Activated CD4-positive, alpha-beta T cell treated with anti-CD3 and anti-CD28 coated beads, Interleukin-2, Interleukin-6, amounts not matched to agents 100 ng/mL and 50 ng/mL, durations not matched to agents 16 hours and 8 hours (primary cell): Measurements from ENCODE around the gene SCD5.
"Not testable (repeated sequence)": the region's sequence is repeated elsewhere in the genome, so short reads cannot be mapped to it uniquely, and the experiment has no call there.

Source experiments
- DNase-seq: peaks from one replicate; pipeline ENCODE4 v3.0.0-alpha.2; 2020

The SCD5 gene

DNA sequence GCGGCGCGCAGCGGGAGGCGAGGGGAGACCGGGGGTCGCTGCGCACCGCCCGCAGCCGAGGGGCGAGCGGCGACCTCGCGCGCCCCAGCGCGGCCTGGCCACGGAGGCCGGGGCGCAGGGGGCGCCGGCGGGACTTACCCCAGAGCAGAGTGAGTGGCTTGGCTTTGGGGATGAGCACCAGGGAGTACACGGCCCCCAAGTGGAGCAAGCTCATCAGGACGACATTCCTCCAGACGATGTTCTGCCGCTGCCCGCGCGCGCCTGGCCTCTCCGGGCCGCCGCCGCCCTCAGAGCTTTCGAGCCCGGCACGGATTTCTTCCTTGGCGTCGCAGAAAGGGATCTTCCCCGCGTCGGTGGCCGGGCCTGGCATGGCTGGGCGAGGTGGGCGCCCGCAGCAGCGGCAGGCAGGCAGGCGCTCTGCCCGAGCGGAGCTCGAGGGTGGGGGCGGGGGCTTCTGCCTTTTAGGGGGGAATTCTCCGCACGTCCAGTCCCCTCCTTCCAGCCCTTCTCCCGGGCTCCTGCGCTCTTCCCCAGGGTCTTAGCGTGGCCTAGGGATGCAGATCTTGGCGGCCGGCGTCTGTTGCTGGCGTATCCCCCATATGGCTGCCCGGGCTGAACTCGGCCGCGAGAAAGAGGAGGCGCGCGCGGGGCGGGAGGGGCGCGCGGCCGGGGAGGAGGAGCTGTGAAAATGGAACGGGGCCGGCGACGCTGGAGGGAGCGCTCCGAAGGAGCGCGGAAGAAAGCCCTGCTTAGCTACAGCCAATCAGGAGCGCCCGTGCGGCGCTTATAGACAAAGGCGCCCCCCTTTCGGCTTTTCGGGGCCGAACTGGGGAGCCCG, at the start of gene SCD5:
Gene SCD5, minus strand, starts transcription at position 629 of the 838 bp plus-strand sequence. Its CDS starts 259 bp downstream, at position 370.
- DNase-seq: peak; percentile 33

DNA sequence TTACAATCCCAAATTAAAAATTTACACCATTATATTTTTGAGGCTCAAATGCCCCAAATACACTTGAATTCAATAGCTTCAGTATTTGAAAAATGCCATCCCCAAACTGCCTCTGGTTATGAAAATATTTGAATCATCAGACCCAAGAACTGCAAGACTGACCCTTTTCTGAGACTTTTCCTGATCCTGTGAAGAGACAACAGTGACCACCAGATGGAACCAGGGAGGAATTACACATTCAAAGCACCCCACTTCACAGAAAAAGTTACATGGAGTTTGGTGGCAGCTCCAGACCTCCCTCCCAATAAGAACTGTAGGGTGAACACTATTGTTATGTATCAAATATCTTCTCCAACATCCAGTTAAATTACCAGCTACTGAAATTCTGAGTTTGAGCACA, 44.0 kb upstream of the SCD5 start:
- no peak for DNase-seq

DNA sequence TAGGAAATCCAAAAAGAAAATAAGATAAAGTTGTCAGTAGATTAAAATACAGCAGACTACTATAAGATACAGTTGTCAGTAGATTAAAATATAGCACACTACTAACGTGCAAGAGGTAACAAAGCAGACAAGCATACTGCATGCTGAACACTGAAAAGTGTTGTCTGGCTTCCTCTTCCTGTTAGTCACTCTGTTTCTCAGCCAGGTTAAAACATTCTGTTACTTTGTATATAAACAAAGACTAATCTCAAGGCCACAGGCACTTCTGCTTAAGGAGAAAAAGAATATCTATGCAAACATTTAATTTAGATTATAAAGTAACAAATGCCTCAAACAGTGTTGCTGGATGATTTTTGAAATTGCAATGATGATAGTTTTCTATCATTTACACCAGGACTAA, 41.0 kb upstream of the SCD5 start:
- no peak for DNase-seq

DNA sequence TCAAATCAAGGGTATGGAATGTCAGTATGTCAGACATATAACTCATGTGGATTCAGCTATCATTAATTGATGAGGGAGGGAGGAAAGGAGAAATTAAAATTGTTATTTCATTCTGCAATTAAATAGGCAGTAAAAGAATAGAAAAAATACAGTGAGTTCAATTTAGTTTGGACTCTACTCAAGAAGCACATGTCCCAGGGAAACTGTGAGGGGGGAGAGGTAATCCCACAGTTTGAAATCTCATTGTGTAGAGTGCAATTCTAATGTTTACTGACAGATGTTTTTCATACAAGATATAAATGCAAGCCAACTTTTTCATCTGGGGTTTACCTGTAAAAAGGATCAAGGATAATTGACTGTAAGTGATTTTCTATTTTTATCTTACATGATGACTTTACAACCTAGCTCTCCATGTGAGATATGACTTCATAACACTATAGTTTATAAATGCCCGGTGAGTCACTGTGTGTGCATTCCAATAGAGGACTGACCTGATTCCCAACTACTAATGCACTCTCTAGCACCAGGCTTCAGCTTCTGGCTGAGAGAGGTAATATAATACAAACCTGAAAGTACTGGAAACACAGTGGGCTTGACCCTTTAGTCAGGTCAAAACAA, 35.2 kb upstream of the SCD5 start:
- no peak for DNase-seq

DNA sequence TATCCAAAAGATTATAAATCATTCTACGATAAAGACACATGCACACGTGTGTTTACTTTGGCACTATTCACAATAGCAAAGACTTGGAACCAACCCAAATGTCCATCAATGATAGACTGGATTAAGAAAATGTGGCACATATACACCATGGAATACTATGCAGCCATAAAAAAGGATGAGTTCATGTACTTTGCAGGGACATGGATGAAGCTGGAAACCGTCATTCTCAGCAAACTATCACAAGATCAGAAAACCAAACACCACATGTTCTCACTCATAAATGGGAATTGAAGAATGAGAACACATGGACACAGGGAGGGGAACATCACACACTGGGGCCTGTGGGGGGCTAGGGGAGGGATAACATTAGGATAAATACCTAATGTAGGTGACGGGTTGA, 34.5 kb upstream of the SCD5 start:
- not testable (repeated sequence) for DNase-seq

DNA sequence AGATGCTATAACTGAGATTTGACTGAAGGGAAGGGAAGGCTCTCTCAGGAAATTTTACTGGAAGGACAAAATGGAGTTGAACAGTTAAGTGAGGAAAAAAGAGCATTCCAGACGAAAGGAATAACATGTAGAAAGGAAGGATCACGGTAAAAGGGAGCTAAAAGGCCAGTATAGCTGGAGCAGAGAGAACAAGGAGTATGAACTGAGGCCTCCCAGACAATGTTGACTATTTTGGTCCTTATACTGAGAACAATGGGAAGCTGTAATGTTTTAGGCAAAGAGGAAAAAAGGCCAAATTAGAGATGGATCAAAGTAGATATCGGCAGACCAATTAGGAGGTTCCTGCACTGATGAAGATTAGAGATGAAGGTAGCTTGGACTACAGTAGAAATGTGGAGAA, 26.8 kb upstream of the SCD5 start:
- DNase-seq: no peak

DNA sequence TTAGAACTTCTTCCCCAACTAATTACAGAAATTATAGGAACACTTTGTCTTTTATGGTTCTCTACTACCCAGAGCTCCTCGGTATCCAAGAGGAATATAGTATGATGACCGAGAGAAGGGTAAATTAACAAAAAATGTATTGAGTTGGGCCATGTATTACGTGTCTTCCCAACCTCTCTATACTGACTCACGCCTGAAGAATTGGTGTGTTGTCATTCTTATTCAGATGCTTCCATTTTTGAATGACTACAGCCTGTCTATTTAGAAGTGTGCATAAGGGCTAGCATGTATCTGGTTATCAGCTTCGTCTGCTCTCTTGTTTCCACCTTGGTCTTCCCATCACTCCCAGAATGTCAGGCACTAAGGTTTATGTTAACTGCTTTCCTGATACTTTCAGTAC, 24.5 kb upstream of the SCD5 start:
- no peak for DNase-seq

DNA sequence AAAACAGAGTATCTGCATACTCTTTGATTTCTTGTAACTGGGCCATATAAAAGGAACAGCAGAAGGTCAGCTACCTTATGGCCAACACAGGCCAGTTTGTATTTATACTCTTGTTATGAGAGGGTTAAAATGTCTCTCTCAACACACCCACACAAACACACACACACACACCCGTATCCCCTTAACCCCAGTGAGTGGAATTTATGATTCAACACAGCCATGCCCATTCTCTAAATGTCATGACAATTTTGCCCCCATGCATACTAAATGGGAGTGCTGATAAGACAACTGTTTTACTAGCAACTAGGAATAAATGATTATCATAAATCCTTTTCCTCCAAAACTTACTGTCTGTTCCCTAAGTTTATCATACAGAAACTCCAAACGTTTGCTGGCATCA, 22.1 kb upstream of the SCD5 start:
- no peak for DNase-seq

DNA sequence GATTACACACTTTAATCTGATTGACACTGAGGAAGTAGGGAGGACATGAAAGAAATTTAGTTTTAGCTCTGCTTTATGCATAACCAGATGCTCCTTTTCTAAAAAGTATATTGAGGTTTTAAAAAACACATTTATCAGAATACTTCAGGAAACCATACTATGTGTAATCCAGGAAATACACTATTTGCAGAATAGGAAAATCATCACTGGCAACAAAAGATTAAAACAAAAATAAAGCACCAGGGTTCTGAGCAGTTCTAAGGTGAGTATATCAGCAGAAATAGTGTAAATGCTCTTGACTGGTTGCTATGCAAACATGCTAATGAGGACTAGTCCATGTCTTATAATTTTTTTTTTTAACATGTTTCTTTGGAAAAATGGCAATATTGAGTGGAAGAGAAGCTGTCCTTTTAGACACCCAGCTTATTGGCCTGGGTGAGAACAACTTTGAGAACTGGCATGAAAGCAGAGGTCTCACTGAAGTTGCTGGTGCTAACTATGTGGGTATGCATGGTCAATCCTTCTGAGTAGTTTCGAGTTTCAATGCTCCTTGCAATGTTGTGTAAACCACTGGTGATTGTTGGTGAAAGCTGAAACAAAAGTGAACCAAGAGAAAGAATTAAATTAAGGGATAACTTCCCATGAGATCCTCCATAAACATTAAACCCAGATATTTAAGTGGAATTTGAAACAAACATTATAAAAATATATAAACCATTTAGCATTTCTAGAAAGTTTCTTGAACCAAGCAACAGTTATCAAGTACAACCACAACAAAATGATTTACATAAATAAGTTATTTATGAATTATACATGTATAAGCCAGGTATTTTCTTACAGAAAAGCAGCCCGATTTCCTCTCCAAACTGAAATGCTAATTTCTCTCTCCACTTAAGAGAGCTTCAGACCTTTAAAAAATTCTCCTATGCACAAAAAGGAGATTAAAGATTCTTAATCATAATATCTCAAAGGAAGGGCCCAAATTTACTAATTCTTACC, 20.4 kb upstream of the SCD5 start:
- no peak for DNase-seq

DNA sequence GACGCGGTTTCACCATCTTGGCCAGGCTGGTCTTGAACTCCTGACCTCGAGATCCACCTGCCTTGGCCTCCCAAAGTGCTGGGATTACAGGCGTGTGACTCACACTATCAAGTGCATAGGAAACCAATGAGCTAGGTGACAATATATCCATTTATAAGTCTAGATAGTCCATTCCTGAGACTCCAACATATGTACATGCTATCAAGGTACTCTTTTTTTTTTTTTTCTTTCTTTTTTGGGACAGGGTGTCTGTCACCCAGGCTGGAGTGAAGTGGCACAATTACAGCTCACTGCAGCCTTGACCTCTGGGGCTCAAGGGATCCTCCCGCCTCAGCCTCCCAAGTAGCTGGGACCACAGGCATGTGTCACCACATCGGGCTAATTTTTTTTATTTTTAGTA, 18.3 kb upstream of the SCD5 start:
- DNase-seq: not testable (repeated sequence)

DNA sequence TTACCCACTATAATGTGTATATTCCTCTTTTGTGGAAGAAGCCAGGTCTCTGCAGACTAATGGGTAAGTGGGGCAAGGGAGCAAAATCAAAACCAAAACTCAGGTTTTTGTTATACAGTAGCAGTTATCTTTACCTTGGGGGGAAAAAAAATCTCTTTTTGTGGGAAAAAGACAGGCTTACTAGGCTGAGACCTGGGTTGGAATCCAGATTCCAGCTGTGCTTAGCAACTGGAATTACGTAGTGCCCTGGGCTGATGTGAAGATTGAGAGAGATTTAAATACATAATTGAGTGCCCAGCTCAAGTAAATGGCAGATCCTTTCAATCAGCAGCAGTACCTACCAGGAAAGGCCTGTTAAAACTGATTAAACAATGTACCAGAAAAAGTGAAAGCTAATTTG, 15.4 kb upstream of the SCD5 start:
- no peak for DNase-seq

DNA sequence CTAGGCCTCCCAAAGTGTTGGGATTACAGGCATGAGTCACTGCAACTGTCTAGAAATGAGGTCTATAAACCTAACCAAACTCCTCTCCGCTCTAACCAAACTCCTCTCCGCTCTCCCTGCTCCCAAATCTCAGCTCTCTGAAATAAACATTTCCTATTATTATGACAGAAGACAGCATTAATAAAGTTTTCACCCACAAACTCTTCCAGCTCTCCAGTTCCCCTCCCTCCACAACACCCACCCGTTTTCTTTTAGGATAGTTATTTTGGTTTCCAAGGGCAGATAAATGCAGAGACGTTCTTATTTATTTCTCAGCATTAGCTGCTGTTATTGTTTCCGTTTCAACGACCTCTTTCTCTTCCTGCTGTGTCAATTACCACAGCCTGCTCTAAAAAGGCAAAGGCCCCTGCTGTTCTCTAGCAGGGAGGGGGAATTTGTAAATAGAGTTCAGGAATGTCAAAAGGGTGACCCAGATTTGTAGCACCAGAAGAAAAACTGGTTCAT, 13.3 kb upstream of the SCD5 start:
- no peak for DNase-seq

DNA sequence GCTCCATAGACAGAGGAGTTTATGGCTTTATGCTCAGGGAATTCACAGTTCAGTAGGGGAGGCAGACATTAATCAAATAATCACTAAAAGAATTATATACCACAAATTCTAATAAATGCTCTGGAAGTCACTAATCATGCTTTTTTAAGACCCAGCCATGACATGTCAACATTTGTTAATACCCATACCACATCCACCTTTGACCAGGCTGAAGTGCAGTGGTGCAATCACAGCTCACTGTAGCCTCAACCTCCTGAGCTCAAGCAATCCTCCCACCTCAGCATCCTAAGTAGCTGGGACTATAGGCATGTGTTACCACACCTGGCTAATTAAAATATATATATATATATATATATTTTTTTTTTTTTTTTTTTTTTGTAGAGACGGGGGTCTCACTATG, 12.8 kb upstream of the SCD5 start:
- no peak for DNase-seq

DNA sequence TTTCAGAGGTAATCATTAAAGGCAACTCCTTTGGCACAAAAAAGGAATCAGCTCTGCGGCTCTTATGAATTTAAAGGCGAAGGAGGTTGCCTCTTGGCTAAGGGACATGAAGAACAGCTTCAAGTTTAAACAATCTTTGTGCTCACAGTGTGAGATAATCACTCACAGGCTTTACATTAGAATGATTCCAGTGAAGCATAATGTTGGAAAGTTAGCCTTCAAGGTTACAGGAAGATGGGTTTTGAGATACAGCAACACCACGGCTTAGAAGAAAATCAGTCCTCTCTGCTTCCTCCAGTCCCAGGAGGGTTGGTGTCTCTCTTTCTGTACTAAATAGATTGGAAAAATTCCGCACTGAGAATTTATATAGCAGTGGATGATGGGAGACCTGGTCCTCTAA, 11.6 kb upstream of the SCD5 start:
- no peak for DNase-seq

DNA sequence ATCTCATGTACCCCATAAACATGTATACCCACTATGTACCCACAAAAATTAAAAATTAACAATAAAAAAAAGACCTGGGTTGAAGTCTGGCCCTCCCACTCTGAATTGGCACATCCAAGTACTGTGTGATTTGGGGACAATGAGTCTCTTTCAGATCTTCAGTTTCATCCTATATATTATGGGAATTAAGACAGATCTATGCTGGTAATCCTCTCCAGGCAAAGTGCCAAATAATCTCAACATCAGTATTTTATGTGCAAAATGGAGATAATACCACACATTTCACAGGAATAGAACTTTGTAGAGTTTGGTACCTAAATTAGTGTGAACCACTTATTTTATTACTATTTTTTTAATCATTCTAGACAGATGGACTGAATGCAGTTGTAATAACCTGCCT, 11.0 kb upstream of the SCD5 start:
- DNase-seq: no peak

DNA sequence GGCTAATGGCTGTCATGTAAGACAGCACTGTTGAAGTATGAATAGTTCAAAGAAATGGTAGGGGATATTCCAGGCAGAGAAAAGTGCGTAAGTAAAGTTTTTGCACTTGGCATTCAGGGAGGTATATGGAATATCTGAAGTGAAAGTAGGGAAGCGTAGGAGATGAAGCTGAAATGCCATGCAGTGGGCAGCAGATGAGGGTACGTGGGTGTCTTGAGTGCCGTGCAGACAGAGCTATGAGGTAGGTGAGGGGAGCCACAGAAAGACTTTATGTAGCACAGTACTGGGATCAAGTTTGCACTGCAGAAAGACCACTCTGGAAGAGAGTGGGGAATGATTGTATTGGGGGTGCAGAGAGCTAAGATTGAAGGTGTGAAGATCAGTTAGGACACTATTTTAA, 5.2 kb upstream of the SCD5 start:
- no peak for DNase-seq

DNA sequence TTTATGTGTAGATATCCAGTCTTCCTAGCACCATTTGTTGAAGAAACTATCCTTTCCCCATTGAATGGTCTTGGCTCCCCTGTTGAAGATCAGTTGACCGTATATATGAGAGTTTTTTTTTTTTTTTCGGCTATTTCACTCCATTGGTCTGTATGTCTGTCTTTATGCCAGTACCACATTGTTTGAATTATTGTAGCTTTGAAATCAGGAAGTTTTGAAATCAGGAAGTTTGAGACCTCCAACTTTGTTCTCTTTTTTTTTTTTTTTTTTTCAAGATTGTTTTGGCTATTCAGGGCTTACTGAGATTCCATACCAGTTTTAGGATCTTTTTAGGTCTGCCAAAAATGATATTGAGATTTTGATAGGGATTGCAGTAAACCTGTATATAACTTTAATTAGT, 4.3 kb upstream of the SCD5 start:
- no peak for DNase-seq

DNA sequence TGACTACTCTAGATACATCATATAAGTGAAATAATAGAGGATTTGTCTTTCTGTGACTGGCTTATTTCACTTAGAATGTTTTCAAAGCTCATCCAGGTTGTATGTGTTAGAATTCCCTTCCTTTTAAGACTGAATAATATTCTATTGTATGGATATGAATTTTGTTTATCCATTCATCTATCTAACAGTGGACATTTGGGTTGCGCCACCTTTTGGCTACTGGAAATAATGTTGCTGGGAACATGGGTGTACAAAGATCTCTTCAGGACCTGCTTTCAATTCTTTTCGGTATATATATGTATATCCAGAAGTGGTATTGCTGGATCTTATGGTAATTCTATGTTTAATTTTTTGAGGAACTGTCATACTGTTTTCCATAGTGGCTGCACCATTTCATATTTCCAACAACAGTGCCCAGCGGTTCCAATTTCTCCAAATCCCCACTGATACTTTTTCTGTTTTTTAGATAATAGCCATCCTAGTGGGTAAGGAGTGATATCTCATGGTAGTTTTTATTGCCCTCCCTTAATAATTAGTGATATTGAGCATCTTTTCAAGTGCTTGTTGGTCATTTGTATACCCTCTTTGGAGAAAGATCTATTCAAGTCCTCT, 3.4 kb upstream of the SCD5 start:
- DNase-seq: no peak

DNA sequence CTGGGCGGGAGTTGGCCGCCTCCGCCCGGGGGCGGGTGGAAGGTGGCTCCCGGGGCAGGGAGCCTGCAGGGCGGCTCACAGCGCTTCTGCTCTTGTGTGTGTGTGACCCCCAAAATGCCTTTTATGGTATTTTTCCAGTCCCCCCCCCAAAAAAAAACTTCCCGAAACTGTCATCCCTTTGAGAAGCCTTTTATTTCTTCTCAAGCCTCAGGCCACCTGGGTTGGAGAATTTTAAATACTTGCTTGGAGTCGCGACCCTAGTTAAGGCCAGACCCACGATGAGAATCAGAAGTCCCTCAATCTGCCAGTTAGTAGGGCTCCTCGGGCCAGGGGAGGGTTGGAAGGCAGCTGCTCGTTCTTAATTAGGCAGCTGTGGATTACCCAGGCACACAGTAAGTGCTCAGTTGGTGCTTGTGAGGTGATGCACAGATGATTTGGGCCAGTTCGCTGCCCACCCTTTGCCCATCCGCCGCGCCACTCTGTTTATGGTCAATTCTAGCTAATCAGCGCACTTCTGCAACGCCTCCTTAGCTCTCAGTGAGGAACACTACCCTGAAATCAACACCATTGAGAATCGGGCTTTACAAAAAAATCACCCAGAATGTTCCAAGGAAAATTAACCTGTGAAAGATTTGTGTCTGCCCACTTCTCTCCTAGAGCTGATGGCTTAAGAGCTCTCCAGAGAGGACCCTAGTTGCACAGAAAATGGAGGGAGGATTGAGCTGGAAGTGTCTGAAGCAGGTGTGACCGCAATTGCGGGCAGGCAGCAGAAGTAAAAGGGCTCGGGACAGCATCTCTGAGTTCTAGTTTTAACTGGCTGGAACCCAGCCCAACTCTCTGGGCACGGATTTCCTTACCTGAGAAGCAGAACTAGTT, 648 bp upstream of the SCD5 start:
- no peak for DNase-seq

DNA sequence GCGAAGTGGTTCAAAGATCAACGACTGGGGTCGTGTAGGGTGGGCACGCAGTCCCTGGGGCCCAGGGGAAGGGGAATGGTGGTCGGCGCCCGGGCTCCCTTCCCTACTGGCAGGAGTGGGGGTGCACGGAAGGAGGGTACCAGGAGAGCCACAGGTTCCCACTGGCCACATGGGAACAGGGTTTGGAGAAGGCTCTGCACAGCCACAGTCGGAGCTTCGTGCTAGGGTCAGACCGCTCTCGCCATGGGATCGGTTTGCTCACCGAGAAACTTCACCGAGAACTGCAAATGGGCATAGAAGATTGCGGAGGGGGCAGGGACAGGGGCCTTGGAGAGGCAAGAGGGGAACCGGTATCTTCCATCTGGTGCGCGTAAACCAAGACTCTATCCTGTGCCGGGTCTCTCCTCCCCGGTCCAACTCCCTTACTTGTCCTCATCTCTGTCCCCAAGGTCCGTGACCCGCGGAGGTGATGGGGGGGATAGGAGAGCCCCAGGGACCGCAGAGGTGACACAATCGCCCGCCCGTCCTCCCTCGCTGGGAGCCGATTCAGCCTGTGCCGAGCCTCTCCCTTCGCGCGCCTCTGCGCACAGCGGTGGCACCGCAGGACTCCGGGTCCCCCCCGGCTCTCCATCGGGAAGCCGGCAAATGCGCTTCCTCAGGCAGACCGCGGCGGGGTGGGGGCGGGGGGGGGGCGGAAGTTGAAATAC, 1.0 kb downstream of the SCD5 start:
- no peak for DNase-seq

DNA sequence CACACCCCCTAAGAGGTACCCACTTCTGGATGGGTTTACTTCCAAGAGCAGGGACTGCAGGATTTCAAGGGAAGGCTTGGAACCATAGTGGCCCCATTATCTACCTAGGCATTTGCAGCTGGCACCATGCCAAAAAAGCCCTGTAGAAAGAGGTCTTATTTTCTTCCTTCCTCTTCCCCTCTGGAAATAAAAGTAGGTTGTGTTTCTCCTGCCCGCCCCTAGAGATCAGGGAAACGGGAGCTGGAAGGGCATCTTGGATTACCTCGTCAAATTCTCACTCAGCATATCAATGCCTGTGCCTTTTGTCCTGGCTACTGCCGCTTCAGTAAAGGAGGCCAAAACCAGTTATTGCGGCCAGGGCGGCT, 1.6 kb downstream of the SCD5 start:
- DNase-seq: no peak
